GM12865 (cell line): Measurements from ENCODE around the gene PLSCR3.

Experiments used
- DNase-seq: peaks from one replicate; pipeline ENCODE4 v3.0.0; 2010; ENCODE audit warnings: low read depth
- H3K4me3 ChIP-seq: 2 replicates; pipeline ENCODE4 v1.5.1; 2011; ENCODE audit warnings: mild to moderate bottlenecking, low read depth, low read length, control low read depth
- CTCF ChIP-seq: IDR thresholded peaks from 2 replicates; pipeline ENCODE4 v1.5.1; 2011; ENCODE audit warnings: low read length, control low read depth, low read depth, inconsistent platforms; ENCODE audit not compliant: insufficient read depth; ENCODE audit errors: missing control alignments

The PLSCR3 gene

DNA sequence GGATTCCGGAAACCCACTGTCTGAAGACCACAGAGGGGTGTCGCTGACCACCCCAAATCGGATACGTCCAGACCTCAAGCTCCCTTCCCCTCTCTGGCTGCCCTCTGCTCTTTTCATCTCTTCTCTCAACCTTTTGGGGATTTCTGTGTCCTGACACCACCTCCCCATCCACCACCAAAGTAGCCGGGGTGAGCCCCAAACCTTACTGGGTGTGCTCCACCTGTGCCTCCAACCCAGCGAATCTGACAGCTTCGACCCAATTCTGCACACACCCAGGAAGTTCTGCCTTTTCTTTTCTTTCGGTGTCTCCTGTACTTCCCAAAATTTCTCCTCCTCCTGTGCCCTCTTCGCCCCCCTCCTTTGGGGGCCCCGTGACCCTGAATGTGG, 41.8 kb downstream of the PLSCR3 start:
- DNase-seq: no peak
- peak overlapping the region; percentile 73 for H3K4me3 ChIP-seq
- peak; percentile 66 for TF ChIP-seq CTCF

DNA sequence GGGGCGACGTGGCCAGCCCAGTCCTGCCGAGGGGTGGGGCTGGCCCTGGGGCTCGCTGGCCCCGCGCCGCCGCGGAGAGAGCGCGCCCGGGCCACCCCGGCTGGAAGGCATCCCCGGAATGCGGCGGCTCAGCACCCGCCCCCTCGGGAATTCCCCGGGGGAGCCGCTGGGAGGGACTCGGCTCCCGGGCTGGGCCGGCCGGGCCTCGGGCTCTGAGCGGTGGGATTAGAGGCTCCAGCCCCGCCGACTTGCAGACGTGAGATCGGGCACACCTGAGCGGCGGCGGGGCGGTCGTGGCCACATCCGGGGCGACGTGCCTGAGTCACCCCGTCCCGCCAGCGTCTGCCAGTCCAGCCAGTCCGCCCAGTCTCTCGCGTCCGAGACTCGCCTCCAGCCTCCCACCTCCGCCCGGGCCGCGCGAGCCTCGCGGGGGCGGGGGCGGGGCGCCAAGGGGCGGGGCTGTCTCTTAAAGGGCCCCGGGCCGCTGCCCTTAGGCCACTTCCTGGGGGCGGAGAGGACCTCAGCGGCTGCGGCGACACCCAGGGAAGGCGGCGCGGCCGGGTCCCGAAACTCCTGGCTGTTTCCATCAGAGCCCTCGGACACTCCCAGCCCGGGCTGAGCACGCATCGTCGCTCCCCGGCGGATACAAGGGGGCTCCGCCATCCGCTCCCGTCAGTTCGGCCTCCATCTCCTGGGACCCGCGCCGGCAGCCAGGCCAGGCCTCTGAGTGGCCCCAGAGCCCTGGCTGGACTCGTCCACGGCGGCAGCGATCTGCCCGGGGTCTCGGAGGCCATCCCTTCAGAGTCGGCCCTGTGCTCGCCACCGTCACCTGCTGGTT, 42.4 kb downstream of the PLSCR3 start, which contains the start of gene KCTD11:
Gene KCTD11, plus strand, starts transcription at position 498 of the 838 bp plus-strand sequence.
- no peak for TF ChIP-seq CTCF
- DNase-seq: peak; percentile 94
- peak within 1 kb of the TSS; percentile 73 for H3K4me3 ChIP-seq

GRCh38 chr17:7348478-7349242, 45.7 kb downstream of the PLSCR3 start:
- H3K4me3 ChIP-seq: no peak overlapping the region
- no peak for DNase-seq
- TF ChIP-seq CTCF: no peak

GRCh38 chr17:7347630-7348477, 46.5 kb downstream of the PLSCR3 start:
- no peak for TF ChIP-seq CTCF
- no peak for DNase-seq
- H3K4me3 ChIP-seq: no peak overlapping the region

DNA sequence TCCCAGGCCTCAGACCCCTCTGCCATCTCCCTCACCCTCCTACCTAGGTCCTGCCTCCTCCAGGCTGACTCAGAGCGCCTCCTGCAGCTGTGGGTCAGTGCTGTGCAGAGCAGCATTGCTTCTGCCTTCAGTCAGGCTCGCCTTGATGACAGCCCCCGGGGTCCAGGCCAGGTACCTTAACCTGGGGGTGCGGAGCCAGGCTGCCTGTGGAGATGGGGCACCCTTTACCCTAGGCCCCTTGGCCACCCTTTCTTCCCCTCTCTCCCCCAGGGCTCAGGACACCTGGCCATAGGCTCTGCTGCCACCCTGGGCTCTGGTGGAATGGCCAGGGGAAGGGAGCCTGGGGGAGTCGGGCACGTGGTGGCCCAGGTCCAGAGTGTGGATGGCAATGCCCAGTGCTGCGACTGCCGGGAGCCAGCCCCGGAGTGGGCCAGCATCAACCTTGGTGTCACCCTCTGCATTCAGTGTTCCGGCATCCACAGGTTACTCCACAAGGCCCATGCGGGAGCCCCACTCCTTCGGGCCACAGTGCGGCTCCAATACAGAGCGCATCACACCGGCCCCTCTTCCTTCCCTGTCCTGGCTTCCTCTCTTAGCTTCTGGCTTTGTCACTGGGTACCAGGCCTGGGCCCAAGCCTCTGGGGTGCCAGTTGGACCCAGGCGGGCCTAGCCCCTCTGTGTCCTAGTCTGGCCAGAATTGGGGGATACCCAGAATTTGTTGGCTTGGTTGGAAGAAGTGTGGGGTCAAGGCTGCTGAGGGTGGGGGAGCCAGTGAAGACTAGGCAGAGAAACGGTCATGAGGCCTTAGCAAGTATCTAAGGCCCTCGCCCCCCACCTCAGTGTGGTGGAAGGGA, 47.3 kb downstream of the PLSCR3 start:
- no peak overlapping the region for H3K4me3 ChIP-seq
- DNase-seq: no peak
- no peak for TF ChIP-seq CTCF

DNA sequence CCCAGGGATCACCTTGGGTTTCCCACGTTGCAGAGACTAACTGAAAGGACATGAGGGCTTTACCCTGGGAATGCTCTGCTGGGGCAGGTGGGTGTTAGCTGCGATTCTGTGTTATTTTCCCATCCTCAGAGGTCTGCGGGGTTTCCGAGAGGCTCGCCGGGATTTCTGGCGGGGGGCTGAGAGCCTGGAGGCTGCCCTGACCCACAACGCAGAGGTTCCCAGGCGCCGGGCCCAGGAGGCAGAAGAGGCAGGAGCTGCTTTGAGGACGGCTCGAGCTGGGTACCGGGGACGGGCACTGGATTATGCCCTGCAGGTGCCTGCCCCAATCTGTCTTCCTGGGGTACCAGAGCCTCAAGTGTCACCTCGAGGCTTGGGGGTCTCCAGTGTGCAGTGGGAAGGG, 51.1 kb downstream of the PLSCR3 start:
- no peak for TF ChIP-seq CTCF
- H3K4me3 ChIP-seq: no peak overlapping the region
- DNase-seq: no peak
